Caco-2 (cell line): ENCODE results near the gene TNFRSF25. TPM values are rescaled to one million over a fixed set of nuclear protein-coding genes. Genes with fewer than 3 reads are reported as not detected.

Experiments
- BruUV-seq: library from RNA; stranded (reverse); fragments of 400-500 nt; replicated peaks from 2 replicates; lab custom pipeline; 2021; lab: Mats Ljungman, UMichigan
- CTCF ChIA-PET: fragments of 300-600 bp; sonication (Branson Sonifier 250); formaldehyde crosslinking; loops from one replicate; lab custom pipeline; 2022; ENCODE audit warnings: antibody characterized with exemption; lab: Charles Lee
- POLR2A ChIA-PET: fragments of 300-600 bp; sonication (Branson Sonifier 250); formaldehyde crosslinking; loops from one replicate; lab custom pipeline; 2022; ENCODE audit warnings: antibody characterized with exemption; lab: Charles Lee
- DNase-seq, 2 experiments: peaks; one replicate each; pipeline versions ENCODE4 v3.0.0 to v3.0.0-alpha.2; 2020 to 2022
- H3K27me3 ChIP-seq: replicated peaks from 2 replicates; pipeline ENCODE4 v1.6.0; 2011; ENCODE audit warnings: low read length; ENCODE audit not compliant: control insufficient read depth, insufficient read depth
- H3K36me3 ChIP-seq: 2 replicates; pipeline ENCODE4 v1.5.1; 2011; ENCODE audit warnings: low read length; ENCODE audit not compliant: control insufficient read depth, insufficient read depth
- H3K4me1 ChIP-seq: fragments of 250-450 bp; sonication (Bioruptor Pico); 2 replicates; pipeline ENCODE4 v1.5.1; 2020; ENCODE audit warnings: mild to moderate bottlenecking
- H3K4me3 ChIP-seq: 2 replicates; pipeline ENCODE4 v1.5.1; 2011; ENCODE audit warnings: low read depth, mild to moderate bottlenecking, control low read depth, low read length
- H3K9me3 ChIP-seq: fragments of 250-450 bp; sonication (Bioruptor Pico); 2 replicates; pipeline ENCODE4 v1.5.1; 2020; ENCODE audit warnings: mild to moderate bottlenecking, moderate library complexity
- H3K27ac Mint-ChIP-seq: one replicate; pipeline ENCODE4 v1.8.0; 2022; ENCODE audit warnings: mixed read lengths; ENCODE audit not compliant: unreplicated experiment
- H3K27me3 Mint-ChIP-seq: one replicate; pipeline ENCODE4 v1.8.0; 2022; ENCODE audit warnings: mixed read lengths; ENCODE audit not compliant: insufficient read depth, unreplicated experiment
- H3K36me3 Mint-ChIP-seq: one replicate; pipeline ENCODE4 v1.8.0; 2022; ENCODE audit warnings: mild to moderate bottlenecking, mixed read lengths; ENCODE audit not compliant: insufficient read depth, unreplicated experiment
- H3K4me1 Mint-ChIP-seq: one replicate; pipeline ENCODE4 v1.8.0; 2022; ENCODE audit warnings: low read depth, mixed read lengths; ENCODE audit not compliant: unreplicated experiment
- H3K4me3 Mint-ChIP-seq: one replicate; pipeline ENCODE4 v1.8.0; 2022; ENCODE audit warnings: mild to moderate bottlenecking, moderate library complexity, mixed read lengths; ENCODE audit not compliant: unreplicated experiment
- H3K9me3 Mint-ChIP-seq: one replicate; pipeline ENCODE4 v1.8.0; 2022; ENCODE audit warnings: mixed read lengths; ENCODE audit not compliant: unreplicated experiment
- intact Hi-C: fragments of 100-400 bp; cut with micrococcal nuclease; formaldehyde crosslinking; loops from one replicate; pipeline ENCODE4 v1.10.0; 2022; ENCODE audit not compliant: unreplicated experiment
- total RNA-seq: library from RNA; stranded (reverse); gene quantifications from 2 replicates; pipeline ENCODE4 v1.2.3, GENCODE V29; 2022
- TF ChIP-seq, protein P1 (sequence below), 2 experiments: fragments of 200-600 bp in 1 of 2; IDR thresholded peaks; 1 replicate in 1 of 2; 2 replicates in 1 of 2; pipeline versions ENCODE4 v1.5.1 to v1.8.0; 2011 to 2022; ENCODE audit warnings: antibody characterized with exemption in 1 of 2, control low read depth in 1 of 2, inconsistent platforms in 1 of 2, low read depth in 1 of 2, low read length in 1 of 2, mild to moderate bottlenecking in 1 of 2, moderate library complexity in 1 of 2; ENCODE audit not compliant: insufficient read depth in 1 of 2, severe bottlenecking in 1 of 2, unreplicated experiment in 1 of 2

The TNFRSF25 gene
- total RNA-seq, 1 experiment from 2014 or later: 16.3 TPM

DNA sequence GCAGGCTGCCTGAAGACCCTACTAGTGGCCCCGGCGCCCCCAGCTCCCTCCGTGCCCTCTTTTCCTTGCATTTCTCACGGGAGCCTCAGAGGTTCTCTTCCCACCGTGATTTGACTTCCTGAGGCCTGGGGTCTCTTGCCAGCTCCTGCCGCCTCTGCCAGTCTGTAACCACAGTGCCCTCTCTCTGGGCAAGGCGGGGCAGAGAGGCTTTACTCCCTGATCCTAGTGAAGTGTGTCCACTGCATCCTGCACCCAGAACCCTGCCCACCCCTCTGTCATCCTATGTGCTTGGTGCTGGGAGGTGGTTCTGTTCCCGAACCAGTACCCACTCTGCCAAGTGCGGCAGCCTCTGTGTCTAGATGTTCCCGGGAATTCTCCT lies 39.0 kb downstream of the TNFRSF25 start:
- Histone ChIP-seq H3K36me3 (no peaks in the 10 kb centered on the region), H3K4me1 (peaks cover 14% of the 10 kb centered on the region), H3K27me3 (peaks cover 1% of the 10 kb centered on the region), H3K9me3 (no peaks in the 10 kb centered on the region), H3K4me3 (no peak overlapping the region)
- Mint-ChIP-seq H3K9me3 (no peaks in the 10 kb centered on the region), H3K36me3 (no peaks in the 10 kb centered on the region), H3K27me3 (no peaks in the 10 kb centered on the region), H3K27ac (no peak overlapping the region), H3K4me1 (no peaks in the 10 kb centered on the region), H3K4me3 (no peak overlapping the region)
- ChIA-PET CTCF (no interaction called here), POLR2A (no interaction called here)
- DNase-seq: no peak
- BruUV-seq: no TSS peak
- intact Hi-C loops: no loop called here
- TF ChIP-seq, protein P1, sequence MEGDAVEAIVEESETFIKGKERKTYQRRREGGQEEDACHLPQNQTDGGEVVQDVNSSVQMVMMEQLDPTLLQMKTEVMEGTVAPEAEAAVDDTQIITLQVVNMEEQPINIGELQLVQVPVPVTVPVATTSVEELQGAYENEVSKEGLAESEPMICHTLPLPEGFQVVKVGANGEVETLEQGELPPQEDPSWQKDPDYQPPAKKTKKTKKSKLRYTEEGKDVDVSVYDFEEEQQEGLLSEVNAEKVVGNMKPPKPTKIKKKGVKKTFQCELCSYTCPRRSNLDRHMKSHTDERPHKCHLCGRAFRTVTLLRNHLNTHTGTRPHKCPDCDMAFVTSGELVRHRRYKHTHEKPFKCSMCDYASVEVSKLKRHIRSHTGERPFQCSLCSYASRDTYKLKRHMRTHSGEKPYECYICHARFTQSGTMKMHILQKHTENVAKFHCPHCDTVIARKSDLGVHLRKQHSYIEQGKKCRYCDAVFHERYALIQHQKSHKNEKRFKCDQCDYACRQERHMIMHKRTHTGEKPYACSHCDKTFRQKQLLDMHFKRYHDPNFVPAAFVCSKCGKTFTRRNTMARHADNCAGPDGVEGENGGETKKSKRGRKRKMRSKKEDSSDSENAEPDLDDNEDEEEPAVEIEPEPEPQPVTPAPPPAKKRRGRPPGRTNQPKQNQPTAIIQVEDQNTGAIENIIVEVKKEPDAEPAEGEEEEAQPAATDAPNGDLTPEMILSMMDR (IDR thresholded peaks at IDR 0.05; ENCODE audit: insufficient read depth in 1 of 2, low read depth in 1 of 2, low read length in 1 of 2, severe bottlenecking in 1 of 2, unreplicated experiment in 1 of 2): no peak

DNA sequence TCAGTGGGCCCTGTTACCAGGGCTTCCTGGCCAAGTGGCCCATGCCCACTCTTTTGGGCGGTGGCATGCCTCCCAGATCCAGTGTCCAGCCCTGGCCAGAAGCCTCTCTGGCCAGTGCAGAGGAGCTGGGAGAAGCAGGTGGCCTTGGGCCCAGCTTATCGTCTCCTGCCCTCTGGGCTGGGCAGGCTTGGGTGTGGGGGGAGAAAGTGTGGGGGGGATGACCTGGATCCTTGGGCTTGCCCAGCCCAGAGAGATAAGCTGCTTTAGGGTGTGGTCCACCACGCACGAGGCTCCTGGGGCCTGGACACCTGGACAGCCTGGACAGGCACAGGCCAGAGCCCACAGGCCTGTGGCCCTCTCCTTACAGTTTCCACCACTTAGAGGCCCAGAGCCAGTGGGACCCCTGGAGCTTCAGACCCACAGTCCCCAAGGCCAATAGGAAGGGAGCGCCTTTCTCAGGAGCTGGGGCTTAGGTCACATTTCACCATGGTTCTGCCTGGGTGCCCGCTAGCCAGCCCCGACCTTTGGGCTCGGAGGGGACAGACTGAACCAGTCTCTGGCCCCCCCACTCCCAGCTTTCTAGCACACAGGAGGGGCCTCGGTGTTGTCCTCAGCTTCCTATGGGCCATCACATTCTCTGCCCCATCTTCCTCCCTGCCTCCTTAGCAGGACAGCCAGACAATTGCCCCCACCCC lies 39.5 kb downstream of the TNFRSF25 start:
- peaks cover 14% of the 10 kb centered on the region for H3K4me1 ChIP-seq
- H3K36me3 ChIP-seq: no peaks in the 10 kb centered on the region
- BruUV-seq: no TSS peak
- ChIA-PET POLR2A (no interaction called here), CTCF (interaction anchor here (1.2 kb wide), 1 partner anchor 14 kb away, joined by 3 read pairs; no protein-coding TSS in a partner anchor)
- H3K9me3 Mint-ChIP-seq: no peaks in the 10 kb centered on the region
- H3K27me3 Mint-ChIP-seq: peaks cover 4% of the 10 kb centered on the region
- peaks cover 1% of the 10 kb centered on the region for H3K27me3 ChIP-seq
- no peaks in the 10 kb centered on the region for H3K4me1 Mint-ChIP-seq
- H3K4me3 Mint-ChIP-seq: no peak overlapping the region
- no peak overlapping the region for H3K4me3 ChIP-seq
- intact Hi-C loops: no loop called here
- no peaks in the 10 kb centered on the region for H3K9me3 ChIP-seq
- TF ChIP-seq, protein P1 (IDR thresholded peaks at IDR 0.05; ENCODE audit: insufficient read depth in 1 of 2, low read depth in 1 of 2, low read length in 1 of 2, severe bottlenecking in 1 of 2, unreplicated experiment in 1 of 2): no peak
- no peak overlapping the region for H3K27ac Mint-ChIP-seq
- no peaks in the 10 kb centered on the region for H3K36me3 Mint-ChIP-seq
- no peak for DNase-seq

DNA sequence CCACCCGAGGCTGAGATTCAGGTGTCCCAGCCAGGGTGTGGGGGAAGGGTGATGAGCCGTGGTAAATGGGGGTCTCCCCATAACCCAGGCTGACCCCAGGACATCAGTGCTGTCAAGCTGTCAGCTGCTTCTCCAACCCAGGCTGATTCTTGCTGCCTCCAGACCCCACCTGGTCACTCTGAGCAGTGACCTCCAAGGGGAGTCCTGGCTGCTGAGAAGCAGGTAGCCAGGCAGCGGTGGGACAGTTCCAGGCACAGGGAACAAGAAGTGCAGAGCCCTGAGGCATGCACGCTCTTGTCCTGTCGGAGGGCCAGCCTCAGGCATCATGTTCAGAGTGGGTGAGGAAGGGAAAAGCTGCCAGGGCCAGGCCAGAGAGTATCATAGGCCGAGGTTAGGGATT lies 40.3 kb downstream of the TNFRSF25 start:
- TF ChIP-seq, protein P1 (IDR thresholded peaks at IDR 0.05; ENCODE audit: insufficient read depth in 1 of 2, low read depth in 1 of 2, low read length in 1 of 2, severe bottlenecking in 1 of 2, unreplicated experiment in 1 of 2): no peak
- peaks cover 14% of the 10 kb centered on the region for H3K4me1 ChIP-seq
- Mint-ChIP-seq H3K9me3 (no peaks in the 10 kb centered on the region), H3K4me1 (no peaks in the 10 kb centered on the region), H3K27ac (no peak overlapping the region), H3K36me3 (no peaks in the 10 kb centered on the region), H3K4me3 (no peak overlapping the region), H3K27me3 (peaks cover 7% of the 10 kb centered on the region)
- peaks cover 1% of the 10 kb centered on the region for H3K27me3 ChIP-seq
- ChIA-PET CTCF (interaction anchor here (1.2 kb wide), 1 partner anchor 15 kb away, joined by 3 read pairs; no protein-coding TSS in a partner anchor), POLR2A (no interaction called here)
- intact Hi-C loops: no loop called here
- no peaks in the 10 kb centered on the region for H3K9me3 ChIP-seq
- no peaks in the 10 kb centered on the region for H3K36me3 ChIP-seq
- H3K4me3 ChIP-seq: no peak overlapping the region
- BruUV-seq: no TSS peak
- DNase-seq: peak in 1 of 2 experiments; percentile 28
